PFSK-1 (cell line): Measurements from ENCODE around the gene APEH.

ENCODE experiments used
- FOXP2 ChIP-seq: optimal IDR thresholded peaks from 2 replicates; pipeline ENCODE3; 2011; ENCODE audit warnings: borderline replicate concordance, control low read depth, inconsistent platforms; ENCODE audit not compliant: insufficient read depth; ENCODE audit errors: extremely low read length, extremely low read depth
- POLR2AphosphoS5 ChIP-seq: IDR thresholded peaks from 2 replicates; pipeline ENCODE4 v1.6.1; 2012; ENCODE audit warnings: low read depth, mild to moderate bottlenecking, control low read depth, low read length, moderate library complexity
- SIN3A ChIP-seq: IDR thresholded peaks from 2 replicates; pipeline ENCODE4 v1.6.1; 2012; ENCODE audit warnings: mild to moderate bottlenecking, low read length, moderate library complexity, borderline replicate concordance; ENCODE audit not compliant: insufficient read depth
- TAF1 ChIP-seq: IDR thresholded peaks from 2 replicates; pipeline ENCODE4 v1.6.1; 2012; ENCODE audit warnings: low read length, control low read depth, borderline replicate concordance; ENCODE audit not compliant: insufficient read depth
- TF ChIP-seq, protein P1 (sequence below), 2 experiments: IDR thresholded peaks; 2 replicates each; pipeline versions ENCODE4 v1.6.1 to v1.8.0; 2011 to 2012; ENCODE audit warnings: low read depth in 2 of 2, low read length in 2 of 2, control low read depth in 1 of 2, inconsistent platforms in 1 of 2, mild to moderate bottlenecking in 1 of 2, moderate library complexity in 1 of 2; ENCODE audit not compliant: insufficient read depth in 1 of 2

The APEH gene

DNA sequence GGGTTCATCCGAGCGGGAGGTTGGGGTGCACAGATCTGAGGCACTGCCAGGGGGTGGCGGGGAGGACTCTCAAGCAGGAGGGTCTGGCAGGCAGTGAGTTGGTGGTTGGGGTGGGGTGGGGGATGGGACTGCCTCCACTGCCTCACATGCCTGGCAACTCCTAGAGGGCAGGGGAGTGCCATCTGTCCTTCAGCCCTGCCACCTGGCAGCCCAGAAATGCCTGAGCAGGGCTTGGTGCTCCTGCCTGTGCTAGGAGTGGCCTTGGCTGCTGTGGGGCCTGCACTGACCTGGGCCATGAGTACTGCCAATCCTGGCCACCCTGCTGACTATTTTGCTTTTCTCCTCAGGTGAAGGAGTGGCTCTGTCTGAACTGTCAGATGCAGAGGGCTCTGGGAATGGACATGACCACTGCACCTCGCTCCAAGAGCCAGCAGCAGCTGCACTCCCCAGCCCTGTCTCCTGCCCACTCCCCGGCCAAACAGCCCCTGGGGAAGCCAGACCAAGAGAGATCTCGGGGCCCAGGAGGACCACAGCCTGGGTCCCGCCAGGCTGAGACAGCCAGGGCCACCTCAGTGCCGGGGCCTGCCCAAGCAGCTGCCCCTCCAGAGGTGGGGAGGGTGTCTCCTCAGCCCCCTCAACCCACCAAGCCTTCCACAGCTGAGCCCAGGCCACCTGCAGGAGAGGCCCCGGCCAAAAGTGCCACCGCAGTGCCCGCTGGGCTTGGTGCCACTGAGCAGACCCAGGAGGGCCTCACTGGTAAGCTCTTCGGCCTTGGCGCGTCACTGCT lies 32.0 kb upstream of the APEH start:
- no peak for TF ChIP-seq SIN3A
- TF ChIP-seq, protein P1, sequence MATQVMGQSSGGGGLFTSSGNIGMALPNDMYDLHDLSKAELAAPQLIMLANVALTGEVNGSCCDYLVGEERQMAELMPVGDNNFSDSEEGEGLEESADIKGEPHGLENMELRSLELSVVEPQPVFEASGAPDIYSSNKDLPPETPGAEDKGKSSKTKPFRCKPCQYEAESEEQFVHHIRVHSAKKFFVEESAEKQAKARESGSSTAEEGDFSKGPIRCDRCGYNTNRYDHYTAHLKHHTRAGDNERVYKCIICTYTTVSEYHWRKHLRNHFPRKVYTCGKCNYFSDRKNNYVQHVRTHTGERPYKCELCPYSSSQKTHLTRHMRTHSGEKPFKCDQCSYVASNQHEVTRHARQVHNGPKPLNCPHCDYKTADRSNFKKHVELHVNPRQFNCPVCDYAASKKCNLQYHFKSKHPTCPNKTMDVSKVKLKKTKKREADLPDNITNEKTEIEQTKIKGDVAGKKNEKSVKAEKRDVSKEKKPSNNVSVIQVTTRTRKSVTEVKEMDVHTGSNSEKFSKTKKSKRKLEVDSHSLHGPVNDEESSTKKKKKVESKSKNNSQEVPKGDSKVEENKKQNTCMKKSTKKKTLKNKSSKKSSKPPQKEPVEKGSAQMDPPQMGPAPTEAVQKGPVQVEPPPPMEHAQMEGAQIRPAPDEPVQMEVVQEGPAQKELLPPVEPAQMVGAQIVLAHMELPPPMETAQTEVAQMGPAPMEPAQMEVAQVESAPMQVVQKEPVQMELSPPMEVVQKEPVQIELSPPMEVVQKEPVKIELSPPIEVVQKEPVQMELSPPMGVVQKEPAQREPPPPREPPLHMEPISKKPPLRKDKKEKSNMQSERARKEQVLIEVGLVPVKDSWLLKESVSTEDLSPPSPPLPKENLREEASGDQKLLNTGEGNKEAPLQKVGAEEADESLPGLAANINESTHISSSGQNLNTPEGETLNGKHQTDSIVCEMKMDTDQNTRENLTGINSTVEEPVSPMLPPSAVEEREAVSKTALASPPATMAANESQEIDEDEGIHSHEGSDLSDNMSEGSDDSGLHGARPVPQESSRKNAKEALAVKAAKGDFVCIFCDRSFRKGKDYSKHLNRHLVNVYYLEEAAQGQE (IDR thresholded peaks at IDR 0.05; ENCODE audit: insufficient read depth in 1 of 2, low read depth in 2 of 2, low read length in 2 of 2): no peak
- no peak for TF ChIP-seq TAF1
- TF ChIP-seq FOXP2: no peak
- TF ChIP-seq POLR2AphosphoS5: no peak

GRCh38 chr3:49642708-49643145 lies 31.4 kb upstream of the APEH start:
- TF ChIP-seq TAF1 (no peak), POLR2AphosphoS5 (no peak), FOXP2 (no peak), SIN3A (no peak)
- TF ChIP-seq, protein P1 (IDR thresholded peaks at IDR 0.05; ENCODE audit: insufficient read depth in 1 of 2, low read depth in 2 of 2, low read length in 2 of 2): no peak

- TF ChIP-seq SIN3A (no peak), FOXP2 (no peak), POLR2AphosphoS5 (no peak), TAF1 (no peak)
- TF ChIP-seq, protein P1 (IDR thresholded peaks at IDR 0.05; ENCODE audit: insufficient read depth in 1 of 2, low read depth in 2 of 2, low read length in 2 of 2): no peak
Measured at GRCh38 chr3:49644684-49645083, 29.5 kb upstream of the APEH start.

- no peak for TF ChIP-seq TAF1
- TF ChIP-seq, protein P1 (IDR thresholded peaks at IDR 0.05; ENCODE audit: insufficient read depth in 1 of 2, low read depth in 2 of 2, low read length in 2 of 2): no peak
- no peak for TF ChIP-seq FOXP2
- no peak for TF ChIP-seq POLR2AphosphoS5
- no peak for TF ChIP-seq SIN3A
Measured at GRCh38 chr3:49646236-49646635, 27.9 kb upstream of the APEH start.
